Measurements from ENCODE around the gene RNASE9. TPM values are rescaled to one million over a fixed set of nuclear protein-coding genes. Genes with fewer than 3 reads are reported as not detected.
"Not testable (repeated sequence)": the region's sequence is repeated elsewhere in the genome, so short reads cannot be mapped to it uniquely, and the experiment has no call there.

The RNASE9 gene
- total and polyA plus RNA-seq, 2 donors (not counting 1 experiment from before 2014, with no cell fraction given), result not detected

GRCh38 chr14:20578784-20579502 is 18.1 kb upstream of the RNASE9 start:
- Histone ChIP-seq H3K9me3 (ENCODE audit: control insufficient read depth, insufficient read depth, low read depth, low read length) (no peaks in the 10 kb centered on the region), H3K4me3 (replicated peaks in 1 of 4; ENCODE audit: control extremely low read depth in 1 of 4, insufficient read depth in 1 of 4, low read depth in 3 of 4, low read length in 4 of 4) (no peak overlapping the region), H3K27ac (ENCODE audit: insufficient read depth, low read length) (no peak overlapping the region), H3K4me1 (ENCODE audit: control insufficient read depth, extremely low read depth, insufficient read depth, low read length) (no peaks in the 10 kb centered on the region), H2AFZ (ENCODE audit: low read length) (no peak overlapping the region), H3K9ac (ENCODE audit: insufficient read depth, low read length) (no peak overlapping the region), H4K20me1 (ENCODE audit: control insufficient read depth, extremely low read depth, insufficient read depth, low read length) (no peaks in the 10 kb centered on the region), H3K79me2 (ENCODE audit: control insufficient read depth, insufficient read depth, low read length) (no peaks in the 10 kb centered on the region), H3K27me3 (ENCODE audit: control insufficient read depth, insufficient read depth, low read length) (peaks cover 2% of the 10 kb centered on the region), H3K4me2 (ENCODE audit: extremely low read depth, insufficient read depth, low read length) (no peak overlapping the region), H3K36me3 (ENCODE audit: control insufficient read depth, insufficient read depth, low read length) (no peaks in the 10 kb centered on the region)
- no peak for DNase-seq (ENCODE audit: low read depth in 2 of 2)
- TF ChIP-seq, protein P1, sequence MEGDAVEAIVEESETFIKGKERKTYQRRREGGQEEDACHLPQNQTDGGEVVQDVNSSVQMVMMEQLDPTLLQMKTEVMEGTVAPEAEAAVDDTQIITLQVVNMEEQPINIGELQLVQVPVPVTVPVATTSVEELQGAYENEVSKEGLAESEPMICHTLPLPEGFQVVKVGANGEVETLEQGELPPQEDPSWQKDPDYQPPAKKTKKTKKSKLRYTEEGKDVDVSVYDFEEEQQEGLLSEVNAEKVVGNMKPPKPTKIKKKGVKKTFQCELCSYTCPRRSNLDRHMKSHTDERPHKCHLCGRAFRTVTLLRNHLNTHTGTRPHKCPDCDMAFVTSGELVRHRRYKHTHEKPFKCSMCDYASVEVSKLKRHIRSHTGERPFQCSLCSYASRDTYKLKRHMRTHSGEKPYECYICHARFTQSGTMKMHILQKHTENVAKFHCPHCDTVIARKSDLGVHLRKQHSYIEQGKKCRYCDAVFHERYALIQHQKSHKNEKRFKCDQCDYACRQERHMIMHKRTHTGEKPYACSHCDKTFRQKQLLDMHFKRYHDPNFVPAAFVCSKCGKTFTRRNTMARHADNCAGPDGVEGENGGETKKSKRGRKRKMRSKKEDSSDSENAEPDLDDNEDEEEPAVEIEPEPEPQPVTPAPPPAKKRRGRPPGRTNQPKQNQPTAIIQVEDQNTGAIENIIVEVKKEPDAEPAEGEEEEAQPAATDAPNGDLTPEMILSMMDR (conservative IDR thresholded peaks at IDR 0.05 in 1 of 2, IDR thresholded peaks at IDR 0.05 in 1 of 2; ENCODE audit: low read depth in 1 of 2, low read length in 2 of 2), result no peak
- TF ChIP-seq EZH2 (IDR thresholded peaks at IDR 0.05; ENCODE audit: low read length, missing control alignments), result no peak

DNA sequence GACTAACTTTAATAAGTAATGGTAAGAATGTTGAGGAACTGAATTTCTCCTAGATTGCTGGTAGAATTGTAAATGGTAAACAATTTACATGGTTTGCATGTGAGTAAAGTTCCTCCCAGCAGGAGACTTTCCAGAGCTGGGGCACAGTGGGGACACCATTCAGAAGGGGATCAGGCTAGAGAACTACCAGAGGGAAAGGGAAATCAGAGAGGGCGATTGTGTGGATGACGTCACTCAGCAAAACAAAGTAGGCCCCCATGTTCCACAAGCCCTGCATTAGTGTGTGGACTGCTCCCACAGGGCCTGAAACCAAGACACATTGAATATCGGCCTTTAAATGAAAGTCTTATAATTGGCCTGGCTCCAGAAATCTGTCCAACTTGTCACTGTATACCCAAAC is 17.5 kb upstream of the RNASE9 start:
- H3K4me1 ChIP-seq (ENCODE audit: control insufficient read depth, extremely low read depth, insufficient read depth, low read length), result no peaks in the 10 kb centered on the region
- H3K36me3 ChIP-seq (ENCODE audit: control insufficient read depth, insufficient read depth, low read length), result no peaks in the 10 kb centered on the region
- TF ChIP-seq EZH2 (IDR thresholded peaks at IDR 0.05; ENCODE audit: low read length, missing control alignments), result no peak
- TF ChIP-seq, protein P1 (conservative IDR thresholded peaks at IDR 0.05 in 1 of 2, IDR thresholded peaks at IDR 0.05 in 1 of 2; ENCODE audit: low read depth in 1 of 2, low read length in 2 of 2), result no peak
- no peak overlapping the region for H3K9ac ChIP-seq (ENCODE audit: insufficient read depth, low read length)
- no peak for DNase-seq (ENCODE audit: low read depth in 2 of 2)
- H3K9me3 ChIP-seq (ENCODE audit: control insufficient read depth, insufficient read depth, low read depth, low read length), result no peaks in the 10 kb centered on the region
- H2AFZ ChIP-seq (ENCODE audit: low read length), result no peak overlapping the region
- H4K20me1 ChIP-seq (ENCODE audit: control insufficient read depth, extremely low read depth, insufficient read depth, low read length), result no peaks in the 10 kb centered on the region
- no peaks in the 10 kb centered on the region for H3K79me2 ChIP-seq (ENCODE audit: control insufficient read depth, insufficient read depth, low read length)
- no peaks in the 10 kb centered on the region for H3K27me3 ChIP-seq (ENCODE audit: control insufficient read depth, insufficient read depth, low read length)
- H3K4me2 ChIP-seq (ENCODE audit: extremely low read depth, insufficient read depth, low read length), result no peak overlapping the region
- no peak overlapping the region for H3K27ac ChIP-seq (ENCODE audit: insufficient read depth, low read length)
- no peak overlapping the region for H3K4me3 ChIP-seq (replicated peaks in 1 of 4; ENCODE audit: control extremely low read depth in 1 of 4, insufficient read depth in 1 of 4, low read depth in 3 of 4, low read length in 4 of 4)

GRCh38 chr14:20572382-20572990 is 11.6 kb upstream of the RNASE9 start:
- not testable (repeated sequence) for DNase-seq (ENCODE audit: low read depth in 2 of 2); H4K20me1 ChIP-seq (ENCODE audit: control insufficient read depth, extremely low read depth, insufficient read depth, low read length); H3K79me2 ChIP-seq (ENCODE audit: control insufficient read depth, insufficient read depth, low read length); H3K9ac ChIP-seq (ENCODE audit: insufficient read depth, low read length); H3K27me3 ChIP-seq (ENCODE audit: control insufficient read depth, insufficient read depth, low read length); H3K4me3 ChIP-seq (replicated peaks in 1 of 4; ENCODE audit: control extremely low read depth in 1 of 4, insufficient read depth in 1 of 4, low read depth in 3 of 4, low read length in 4 of 4); H3K27ac ChIP-seq (ENCODE audit: insufficient read depth, low read length); H3K4me2 ChIP-seq (ENCODE audit: extremely low read depth, insufficient read depth, low read length); H2AFZ ChIP-seq (ENCODE audit: low read length); H3K4me1 ChIP-seq (ENCODE audit: control insufficient read depth, extremely low read depth, insufficient read depth, low read length); H3K36me3 ChIP-seq (ENCODE audit: control insufficient read depth, insufficient read depth, low read length); H3K9me3 ChIP-seq (ENCODE audit: control insufficient read depth, insufficient read depth, low read depth, low read length)

DNA sequence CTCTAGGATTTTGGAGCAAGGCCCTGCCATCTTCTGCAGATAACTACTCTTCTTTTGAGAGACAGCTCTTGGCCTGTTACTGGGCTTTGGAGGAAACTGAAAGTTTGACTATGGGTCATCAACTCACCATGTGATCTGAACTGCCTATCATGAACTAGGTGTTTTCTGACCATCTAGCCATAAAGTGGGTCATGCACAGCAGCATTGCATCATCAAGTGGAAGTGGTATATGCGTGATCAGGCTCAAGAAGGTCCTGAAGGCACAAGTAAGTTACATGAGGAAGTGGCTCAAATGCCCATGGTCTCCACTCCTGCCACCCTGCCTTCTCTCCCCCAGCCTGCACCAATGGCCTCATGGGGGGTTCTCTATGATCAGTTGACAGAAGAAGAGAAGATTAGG is 9.9 kb upstream of the RNASE9 start:
- H3K36me3 ChIP-seq (ENCODE audit: control insufficient read depth, insufficient read depth, low read length); H3K4me2 ChIP-seq (ENCODE audit: extremely low read depth, insufficient read depth, low read length); DNase-seq (ENCODE audit: low read depth in 2 of 2): not testable (repeated sequence)

DNA sequence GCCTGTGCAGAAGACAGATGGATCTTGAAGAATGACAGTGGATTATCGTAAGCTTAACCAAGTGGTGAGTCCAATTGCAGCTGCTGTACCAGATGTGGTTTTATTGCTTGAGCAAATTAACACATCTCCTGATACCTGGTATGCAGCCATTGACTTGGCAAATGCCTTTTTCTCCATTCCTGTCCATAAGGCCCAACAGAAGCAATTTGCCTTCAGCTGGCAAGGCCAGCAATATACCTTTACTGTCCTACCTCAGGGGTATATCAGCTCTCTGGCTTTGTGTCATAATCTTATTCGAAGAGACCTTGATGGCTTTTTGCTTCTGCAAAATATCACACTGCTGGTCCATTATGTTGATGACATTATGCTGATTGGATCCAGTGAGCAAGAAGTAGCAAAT is 9.0 kb upstream of the RNASE9 start:
- not testable (repeated sequence) for H3K4me2 ChIP-seq (ENCODE audit: extremely low read depth, insufficient read depth, low read length); H3K79me2 ChIP-seq (ENCODE audit: control insufficient read depth, insufficient read depth, low read length); H3K9ac ChIP-seq (ENCODE audit: insufficient read depth, low read length); DNase-seq (ENCODE audit: low read depth in 2 of 2); H3K9me3 ChIP-seq (ENCODE audit: control insufficient read depth, insufficient read depth, low read depth, low read length); H3K4me1 ChIP-seq (ENCODE audit: control insufficient read depth, extremely low read depth, insufficient read depth, low read length); H3K36me3 ChIP-seq (ENCODE audit: control insufficient read depth, insufficient read depth, low read length); H3K4me3 ChIP-seq (replicated peaks in 1 of 4; ENCODE audit: control extremely low read depth in 1 of 4, insufficient read depth in 1 of 4, low read depth in 3 of 4, low read length in 4 of 4); H4K20me1 ChIP-seq (ENCODE audit: control insufficient read depth, extremely low read depth, insufficient read depth, low read length); H2AFZ ChIP-seq (ENCODE audit: low read length); H3K27me3 ChIP-seq (ENCODE audit: control insufficient read depth, insufficient read depth, low read length); H3K27ac ChIP-seq (ENCODE audit: insufficient read depth, low read length)

More for the DNA sequence above, 9.9 kb upstream of the RNASE9 start:
- H3K4me1 ChIP-seq (ENCODE audit: control insufficient read depth, extremely low read depth, insufficient read depth, low read length); H3K27ac ChIP-seq (ENCODE audit: insufficient read depth, low read length); H4K20me1 ChIP-seq (ENCODE audit: control insufficient read depth, extremely low read depth, insufficient read depth, low read length); H3K27me3 ChIP-seq (ENCODE audit: control insufficient read depth, insufficient read depth, low read length); H3K9me3 ChIP-seq (ENCODE audit: control insufficient read depth, insufficient read depth, low read depth, low read length); H3K79me2 ChIP-seq (ENCODE audit: control insufficient read depth, insufficient read depth, low read length); H2AFZ ChIP-seq (ENCODE audit: low read length); H3K9ac ChIP-seq (ENCODE audit: insufficient read depth, low read length); H3K4me3 ChIP-seq (replicated peaks in 1 of 4; ENCODE audit: control extremely low read depth in 1 of 4, insufficient read depth in 1 of 4, low read depth in 3 of 4, low read length in 4 of 4): not testable (repeated sequence)

Measured in fibroblast of lung (primary cell).